ENCODE results near the gene LAMTOR2.

DNA sequence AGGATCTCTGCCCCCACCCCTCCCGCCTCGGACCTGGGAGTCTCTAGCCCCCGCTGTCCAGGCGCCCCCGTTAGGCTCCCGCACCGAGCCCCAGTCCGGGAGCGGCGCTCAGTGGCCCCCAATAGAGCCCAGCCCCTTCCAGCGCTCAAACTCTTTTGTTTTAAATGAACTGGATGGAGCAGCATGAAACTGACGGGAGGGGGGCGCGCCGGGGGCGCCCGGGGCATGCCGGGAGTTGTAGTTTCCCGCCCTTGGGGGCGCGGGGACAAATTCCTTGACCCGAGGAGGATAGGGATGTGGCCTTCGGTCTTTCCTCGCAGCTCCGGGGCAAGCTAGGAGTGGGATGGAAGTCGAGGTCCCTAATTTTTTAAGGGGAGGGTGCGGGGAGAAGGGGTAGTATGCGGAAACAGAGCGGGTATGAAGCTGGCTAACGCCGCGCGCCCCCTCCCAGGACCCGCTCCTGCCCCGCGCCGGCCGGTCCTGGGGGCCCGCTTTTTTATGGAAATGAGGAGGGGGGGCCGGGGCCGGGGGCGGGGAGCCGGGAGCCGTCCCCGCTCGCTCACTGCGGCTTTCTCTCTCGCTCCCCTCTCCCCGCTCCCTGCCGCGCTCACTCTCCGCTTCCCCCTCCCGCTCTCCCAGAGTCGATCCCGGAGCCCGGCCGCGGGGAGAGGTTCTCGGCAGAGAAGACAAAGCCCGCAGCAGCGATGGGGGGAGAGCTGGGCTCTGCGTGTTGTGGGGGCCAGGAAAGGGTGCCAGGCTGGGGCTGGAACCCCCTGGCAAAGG, 27.9 kb downstream of the LAMTOR2 start, which contains the start of gene MEX3A:
- TF ChIP-seq CTCF (IDR thresholded peaks at IDR 0.05; ENCODE audit: poor library complexity), result no peak
- no peak for TF ChIP-seq EZH2 (IDR thresholded peaks at IDR 0.05; ENCODE audit: borderline replicate concordance)
